DMS53 treated with DMSO at 0.1 percent for 48 hours (cell line): Measurements from ENCODE around the gene USP12.

Experiments used
- DNase-seq: peaks from one replicate; lab custom pipeline; 2025; ENCODE audit not compliant: unreplicated experiment; lab: John Stamatoyannopoulos, UW

USP12 gene

GRCh38 chr13:27183561-27184147 is 12.0 kb upstream of the USP12 start:
- DNase-seq: no peak

GRCh38 chr13:27182844-27183497 is 11.4 kb upstream of the USP12 start:
- peak; percentile 88 for DNase-seq

GRCh38 chr13:27182054-27182453 is 10.4 kb upstream of the USP12 start:
- no peak for DNase-seq

- DNase-seq: no peak
Observed at GRCh38 chr13:27177852-27178251, 6.2 kb upstream of the USP12 start.

GRCh38 chr13:27176470-27177410 is 5.1 kb upstream of the USP12 start:
- DNase-seq: no peak

GRCh38 chr13:27174766-27175455 is 3.3 kb upstream of the USP12 start:
- no peak for DNase-seq

DNA sequence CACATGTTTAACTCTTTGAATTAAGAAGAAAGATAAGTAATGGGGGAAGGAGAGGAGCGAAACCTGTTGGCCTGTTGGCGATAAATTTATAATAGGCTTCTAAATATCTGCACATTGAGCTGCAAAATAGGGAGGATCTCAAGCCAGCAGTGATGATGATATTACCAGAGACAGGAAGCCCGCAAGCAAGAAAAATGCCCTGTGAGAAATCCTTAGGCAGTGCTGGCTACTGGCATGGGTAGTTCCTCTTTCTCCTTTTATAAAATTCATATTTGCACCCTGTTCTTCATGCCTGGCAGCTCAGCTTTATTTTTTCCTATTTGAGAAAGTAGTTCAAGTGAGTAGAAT is 858 bp upstream of the USP12 start:
- no peak for DNase-seq

- peak; percentile 85 for DNase-seq
Observed at GRCh38 chr13:27171827-27172494, 350 bp upstream of the USP12 start.

GRCh38 chr13:27170516-27171243 is 931 bp downstream of the USP12 start:
- no peak for DNase-seq

GRCh38 chr13:27170221-27170515 is 1.4 kb downstream of the USP12 start:
- DNase-seq: no peak

GRCh38 chr13:27168906-27169657 is 2.5 kb downstream of the USP12 start:
- DNase-seq: no peak

GRCh38 chr13:27168086-27168485 is 3.5 kb downstream of the USP12 start:
- DNase-seq: no peak

DNA sequence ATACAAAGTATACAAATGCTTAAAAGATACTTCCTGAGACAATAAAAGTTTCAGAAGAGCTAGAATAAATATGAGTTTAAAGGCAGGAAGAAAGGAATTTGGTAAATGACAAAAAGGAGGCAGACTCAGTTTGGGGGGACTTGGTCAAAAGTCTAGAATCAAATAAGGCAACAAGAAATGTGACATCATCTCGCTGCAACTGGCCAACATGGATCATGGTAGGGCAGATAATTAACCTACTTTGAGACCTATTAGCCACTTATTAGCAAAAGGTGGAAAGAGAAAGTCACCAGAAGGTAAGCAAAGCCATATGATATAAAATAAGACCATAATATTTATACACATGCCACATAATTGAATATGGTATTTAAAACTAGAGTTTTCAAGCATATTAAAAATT is 5.3 kb downstream of the USP12 start:
- no peak for DNase-seq

- no peak for DNase-seq
Observed at GRCh38 chr13:27161980-27162379, 9.6 kb downstream of the USP12 start.

DNA sequence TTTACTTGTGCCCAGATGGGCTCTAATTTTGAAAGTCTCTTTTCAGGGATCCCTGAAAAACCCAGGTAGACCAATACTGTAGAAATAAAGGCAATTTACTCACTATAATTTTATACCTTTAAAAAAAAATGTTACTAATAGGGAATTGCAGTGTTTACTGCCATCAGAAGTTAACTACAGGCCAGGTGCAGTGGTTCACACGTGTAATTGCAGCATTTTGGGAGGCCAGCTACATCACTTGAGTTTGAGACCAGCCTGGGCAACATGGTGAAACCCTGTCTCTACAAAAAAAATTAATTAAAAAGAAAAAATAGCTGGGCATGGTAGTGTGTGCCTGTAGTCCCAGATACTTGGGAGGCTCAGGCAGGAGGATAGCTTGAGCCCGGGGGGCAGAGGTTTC is 10.2 kb downstream of the USP12 start:
- no peak for DNase-seq

- DNase-seq: no peak
Observed at GRCh38 chr13:27160657-27161295, 10.8 kb downstream of the USP12 start.

DNA sequence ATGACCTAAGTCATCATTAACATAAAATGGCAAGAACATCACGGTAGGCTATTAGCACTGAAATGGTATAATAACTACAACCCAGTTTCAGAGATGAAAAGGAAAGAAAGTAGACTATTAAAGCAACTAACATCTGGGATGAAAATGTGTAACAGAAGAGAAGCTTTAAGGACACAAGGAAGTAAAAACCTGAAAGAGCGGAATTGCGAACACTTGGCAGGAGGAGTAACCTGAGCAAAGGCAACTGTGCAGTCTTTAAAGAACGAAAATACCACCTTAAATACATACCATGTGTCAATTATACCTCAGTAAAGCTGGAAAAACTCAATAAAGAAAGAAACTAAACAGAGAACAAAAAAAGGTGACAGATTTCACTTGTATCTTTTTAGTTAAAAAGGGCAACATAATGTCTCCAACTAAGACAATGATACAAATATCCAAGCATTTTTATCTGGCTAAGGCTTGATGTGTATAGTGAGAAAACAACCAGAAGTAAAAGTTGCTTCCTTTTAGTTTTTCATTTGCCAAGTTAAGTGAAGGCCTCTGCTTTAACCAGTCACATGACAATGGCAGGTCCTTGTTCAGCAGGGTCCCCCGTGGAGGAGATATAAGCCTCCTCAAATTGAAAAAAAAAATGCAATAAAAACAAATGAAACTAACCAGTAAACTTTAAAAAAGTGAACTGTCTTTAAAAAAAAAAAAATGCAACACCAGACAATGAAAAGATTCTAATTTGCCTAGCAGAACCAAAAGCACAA is 11.6 kb downstream of the USP12 start:
- no peak for DNase-seq

DNA sequence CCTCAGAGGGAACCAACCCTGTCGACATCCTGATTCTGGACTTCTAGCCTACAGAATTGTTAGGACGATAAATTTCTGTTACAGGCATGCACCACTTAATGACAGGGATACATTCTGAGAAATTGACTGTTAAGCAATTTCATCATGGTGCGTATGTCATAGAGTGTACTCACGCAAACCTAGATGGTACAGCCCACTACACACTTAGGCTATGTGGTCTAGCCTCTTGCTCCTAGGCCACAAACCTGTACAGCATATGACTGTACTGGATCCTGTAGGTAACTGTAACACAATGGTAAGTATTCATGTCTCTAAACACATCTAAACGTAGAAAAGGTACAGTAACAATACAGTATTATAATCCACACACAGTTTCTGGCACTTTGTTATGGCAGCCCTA is 13.3 kb downstream of the USP12 start:
- DNase-seq: no peak
